Keratinocyte (primary cell): Measurements from ENCODE around the gene CADM3.

Experiments used
- EZH2 ChIP-seq: IDR thresholded peaks from one replicate; pipeline ENCODE4 v1.6.1; 2012; ENCODE audit warnings: inconsistent platforms, mild to moderate bottlenecking, low read length, moderate library complexity
- TF ChIP-seq, protein P1 (sequence below), 3 experiments: IDR thresholded peaks in 1 of 3; conservative IDR thresholded peaks in 1 of 3; optimal IDR thresholded peaks in 1 of 3; 2 replicates in 2 of 3; 3 replicates in 1 of 3; pipeline versions ENCODE3 to v1.5.1; 2011; ENCODE audit warnings: low read length in 3 of 3, mild to moderate bottlenecking in 3 of 3, moderate library complexity in 2 of 3, control low read depth in 1 of 3, inconsistent platforms in 1 of 3; ENCODE audit not compliant: insufficient read depth in 2 of 3; ENCODE audit errors: extremely low read depth in 1 of 3

DNA sequence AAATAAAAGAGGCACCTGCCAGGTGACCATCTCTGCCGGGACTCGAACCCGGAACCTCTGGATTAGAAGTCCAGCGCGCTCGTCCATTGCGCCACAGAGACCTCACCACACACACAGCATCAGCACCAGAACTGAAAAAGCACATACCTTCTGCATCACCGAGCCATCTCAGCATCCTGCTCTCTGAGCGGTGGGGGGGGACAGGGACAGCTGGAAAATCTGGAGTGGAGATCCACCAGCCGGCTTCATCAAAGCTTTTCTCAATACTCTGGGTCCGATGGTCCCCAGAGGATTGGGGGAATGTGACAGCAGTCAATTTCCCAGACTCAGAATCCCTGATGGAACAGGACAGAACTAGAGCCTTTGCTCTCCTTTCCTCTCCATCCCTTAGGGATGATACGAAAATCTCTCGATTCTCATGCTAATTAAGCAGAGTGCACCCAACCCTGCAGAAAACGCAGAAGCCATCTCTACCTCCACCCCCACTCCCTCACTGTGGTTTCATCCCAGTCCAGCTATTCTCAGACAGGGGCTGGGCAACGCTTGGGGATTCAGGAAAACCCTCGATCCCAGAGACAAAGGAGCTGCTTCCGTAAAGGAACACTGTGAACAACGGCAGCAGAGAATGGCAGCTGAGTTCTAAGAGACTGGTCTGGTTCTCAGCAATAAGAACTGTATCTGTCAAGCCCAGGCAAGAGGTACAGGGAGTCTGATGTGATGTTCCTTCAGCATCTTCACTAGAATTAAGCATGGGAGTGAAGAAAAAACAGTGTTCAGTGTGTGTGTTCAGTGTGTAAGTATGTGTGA lies 29.6 kb upstream of the CADM3 start:
- TF ChIP-seq, protein P1, sequence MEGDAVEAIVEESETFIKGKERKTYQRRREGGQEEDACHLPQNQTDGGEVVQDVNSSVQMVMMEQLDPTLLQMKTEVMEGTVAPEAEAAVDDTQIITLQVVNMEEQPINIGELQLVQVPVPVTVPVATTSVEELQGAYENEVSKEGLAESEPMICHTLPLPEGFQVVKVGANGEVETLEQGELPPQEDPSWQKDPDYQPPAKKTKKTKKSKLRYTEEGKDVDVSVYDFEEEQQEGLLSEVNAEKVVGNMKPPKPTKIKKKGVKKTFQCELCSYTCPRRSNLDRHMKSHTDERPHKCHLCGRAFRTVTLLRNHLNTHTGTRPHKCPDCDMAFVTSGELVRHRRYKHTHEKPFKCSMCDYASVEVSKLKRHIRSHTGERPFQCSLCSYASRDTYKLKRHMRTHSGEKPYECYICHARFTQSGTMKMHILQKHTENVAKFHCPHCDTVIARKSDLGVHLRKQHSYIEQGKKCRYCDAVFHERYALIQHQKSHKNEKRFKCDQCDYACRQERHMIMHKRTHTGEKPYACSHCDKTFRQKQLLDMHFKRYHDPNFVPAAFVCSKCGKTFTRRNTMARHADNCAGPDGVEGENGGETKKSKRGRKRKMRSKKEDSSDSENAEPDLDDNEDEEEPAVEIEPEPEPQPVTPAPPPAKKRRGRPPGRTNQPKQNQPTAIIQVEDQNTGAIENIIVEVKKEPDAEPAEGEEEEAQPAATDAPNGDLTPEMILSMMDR (optimal IDR thresholded peaks at IDR 0.05 in 1 of 3, IDR thresholded peaks at IDR 0.05 in 1 of 3, conservative IDR thresholded peaks at IDR 0.05 in 1 of 3; ENCODE audit: extremely low read depth in 1 of 3, insufficient read depth in 2 of 3, low read length in 3 of 3): no peak
- no peak for TF ChIP-seq EZH2
